ENCODE results near the gene RPS6KA4. TPM values are rescaled to one million over a fixed set of nuclear protein-coding genes. Genes with fewer than 3 reads are reported as not detected.

The RPS6KA4 gene
- total RNA-seq, 1 experiment from 2014 or later, result 56.2 TPM

DNA sequence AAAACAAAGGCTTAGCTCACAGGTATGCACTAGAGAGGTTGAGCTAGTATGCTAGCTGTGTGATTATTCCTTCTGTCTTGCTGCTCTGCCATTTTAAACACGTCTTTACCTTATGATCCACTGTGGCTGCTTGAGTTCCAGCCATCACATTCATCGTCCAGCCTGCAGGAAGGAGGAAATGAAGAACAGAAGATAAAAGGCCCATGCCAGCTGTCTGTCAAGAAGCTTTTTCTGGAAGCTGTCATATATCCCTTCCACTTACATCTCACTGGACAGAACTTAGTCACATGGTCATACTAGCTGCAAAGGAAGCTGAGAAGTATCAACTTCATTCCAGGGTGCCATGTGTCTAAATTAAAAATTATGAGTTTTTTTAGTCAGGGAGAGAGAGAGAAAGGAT, 31.6 kb upstream of the RPS6KA4 start:
- DNase-seq (ENCODE audit: low read depth), result no peak

GRCh38 chr11:64327993-64328392, 31.0 kb upstream of the RPS6KA4 start:
- no peak for DNase-seq (ENCODE audit: low read depth)

- DNase-seq (ENCODE audit: low read depth), result no peak
These were observed 28.1 kb upstream of the RPS6KA4 start for GRCh38 chr11:64330888-64331287.

DNA sequence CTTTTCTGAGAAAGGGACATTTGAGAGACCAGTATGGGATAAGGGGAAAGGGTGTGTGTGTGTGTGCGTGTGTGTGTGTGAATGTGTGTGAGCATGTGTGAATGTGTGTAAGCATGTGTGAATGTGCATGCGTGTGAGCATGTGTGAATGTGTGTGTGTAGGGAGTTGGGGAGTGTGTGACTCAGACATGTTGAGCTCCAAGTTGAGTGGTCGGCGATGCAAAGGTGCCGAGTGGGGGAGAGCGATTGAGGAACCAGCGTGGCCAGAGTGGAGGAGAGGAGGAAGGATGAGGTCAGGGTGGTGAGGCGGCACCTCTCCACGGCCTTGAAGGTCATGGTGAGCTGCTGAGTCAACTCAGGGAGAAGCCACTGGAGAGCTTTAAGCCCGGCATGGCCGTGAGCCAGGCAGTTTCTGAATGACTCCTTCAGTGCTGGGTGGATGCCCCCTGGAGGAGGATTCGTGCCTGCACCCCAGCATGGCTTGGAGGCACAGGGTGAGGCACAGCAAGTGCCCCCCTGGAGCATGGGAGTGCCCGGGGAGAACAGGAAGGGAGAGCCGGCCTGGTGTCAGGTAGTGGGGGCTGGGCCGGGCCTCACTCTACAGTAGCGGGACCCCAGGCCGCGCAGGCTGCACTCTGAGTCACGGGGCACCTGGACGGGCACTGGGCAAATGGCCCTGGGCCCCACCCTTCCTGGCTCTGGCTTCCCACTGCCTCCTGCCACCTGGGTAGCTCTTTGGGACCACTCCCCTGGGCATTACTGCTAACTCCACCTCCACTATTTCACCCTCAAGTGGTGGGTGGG, 27.2 kb upstream of the RPS6KA4 start:
- peak; percentile 91 for DNase-seq (ENCODE audit: low read depth)

DNA sequence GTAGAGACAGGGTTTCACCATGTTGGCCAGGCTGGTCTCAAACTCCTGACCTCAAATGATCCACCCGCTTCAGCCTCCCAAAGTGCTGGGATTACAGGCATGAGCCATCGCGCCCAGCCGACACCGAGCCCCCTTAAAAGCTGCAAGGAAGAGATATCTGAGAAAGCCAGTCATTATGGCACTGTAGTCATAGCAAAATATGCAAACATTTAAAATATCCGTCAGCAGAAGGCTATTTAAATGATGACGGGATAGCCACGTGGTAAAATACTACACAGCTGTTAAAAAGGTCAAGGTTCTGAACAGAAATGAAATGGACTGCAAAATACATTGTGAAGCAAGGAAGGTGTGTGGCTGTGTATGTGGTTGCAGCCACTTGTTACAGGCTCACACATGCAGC, 25.4 kb upstream of the RPS6KA4 start:
- no peak for DNase-seq (ENCODE audit: low read depth)

GRCh38 chr11:64334764-64335735, 23.9 kb upstream of the RPS6KA4 start:
- peak; percentile 96 for DNase-seq (ENCODE audit: low read depth)

- DNase-seq (ENCODE audit: low read depth), result no peak
These were observed 21.3 kb upstream of the RPS6KA4 start for GRCh38 chr11:64337538-64338249.

DNA sequence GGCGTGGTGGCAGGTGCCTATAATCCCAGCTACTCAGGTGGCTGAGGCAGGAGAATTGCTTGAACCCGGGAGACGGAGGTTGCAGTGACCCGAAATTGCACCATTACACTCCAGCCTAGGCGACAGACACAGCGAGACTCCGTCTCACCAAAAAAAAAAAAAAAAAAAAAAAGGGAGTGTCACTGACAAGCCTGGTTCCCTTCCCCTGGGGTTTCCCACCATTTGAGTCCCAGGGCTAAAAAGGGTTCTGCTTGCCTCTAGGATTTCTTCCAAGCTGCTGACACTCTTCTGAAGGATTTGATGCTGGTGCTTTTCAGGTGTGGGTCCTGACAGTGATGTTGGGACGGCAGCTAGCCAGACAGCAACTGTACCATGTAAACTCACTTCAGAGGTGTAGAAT, 20.2 kb upstream of the RPS6KA4 start:
- no peak for DNase-seq (ENCODE audit: low read depth)

- DNase-seq (ENCODE audit: low read depth), result no peak
These were observed 19.7 kb upstream of the RPS6KA4 start for GRCh38 chr11:64339286-64339685.

DNA sequence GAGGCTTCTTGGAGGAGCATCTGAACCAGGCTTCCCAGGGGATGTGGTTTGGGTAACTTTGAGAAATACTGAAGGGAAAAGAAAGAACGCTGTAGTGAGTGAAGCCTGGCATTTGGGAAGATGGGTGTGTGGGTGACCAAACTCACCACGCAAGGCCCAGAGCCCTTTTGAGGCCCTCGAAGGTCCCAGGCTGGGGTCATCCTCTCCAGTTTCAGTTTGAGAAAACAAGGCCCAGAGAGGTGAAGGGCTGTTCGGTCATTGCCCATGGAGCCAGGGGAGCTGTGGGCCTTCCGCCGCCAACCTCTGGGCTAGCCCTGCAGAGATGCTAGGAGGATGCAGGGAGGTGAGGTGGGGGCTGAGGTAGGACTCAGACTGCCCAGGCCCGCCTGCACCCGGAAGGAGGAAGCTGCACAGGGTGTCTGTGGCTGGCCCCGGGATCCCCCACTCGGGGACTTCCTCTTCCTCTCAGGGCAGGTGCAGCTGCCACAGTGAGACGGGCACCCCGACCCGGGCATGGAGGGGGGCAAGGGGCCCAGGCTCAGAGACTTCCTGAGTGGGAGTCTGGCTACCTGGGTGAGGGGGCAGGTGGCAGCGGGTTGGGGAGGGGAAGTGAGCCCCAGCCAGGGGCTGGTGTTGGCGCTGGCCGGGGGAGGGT, 19.1 kb upstream of the RPS6KA4 start, which contains the start of gene CCDC88B:
Gene CCDC88B (plus strand): TSS at position 451 of the 655 bp plus-strand sequence. CDS start 63 bp downstream, at position 514.
- DNase-seq (ENCODE audit: low read depth), result no peak

- DNase-seq (ENCODE audit: low read depth), result no peak
These were observed 18.2 kb upstream of the RPS6KA4 start for GRCh38 chr11:64340671-64341335.

GRCh38 chr11:64341429-64341828, 17.5 kb upstream of the RPS6KA4 start:
- no peak for DNase-seq (ENCODE audit: low read depth)

DNA sequence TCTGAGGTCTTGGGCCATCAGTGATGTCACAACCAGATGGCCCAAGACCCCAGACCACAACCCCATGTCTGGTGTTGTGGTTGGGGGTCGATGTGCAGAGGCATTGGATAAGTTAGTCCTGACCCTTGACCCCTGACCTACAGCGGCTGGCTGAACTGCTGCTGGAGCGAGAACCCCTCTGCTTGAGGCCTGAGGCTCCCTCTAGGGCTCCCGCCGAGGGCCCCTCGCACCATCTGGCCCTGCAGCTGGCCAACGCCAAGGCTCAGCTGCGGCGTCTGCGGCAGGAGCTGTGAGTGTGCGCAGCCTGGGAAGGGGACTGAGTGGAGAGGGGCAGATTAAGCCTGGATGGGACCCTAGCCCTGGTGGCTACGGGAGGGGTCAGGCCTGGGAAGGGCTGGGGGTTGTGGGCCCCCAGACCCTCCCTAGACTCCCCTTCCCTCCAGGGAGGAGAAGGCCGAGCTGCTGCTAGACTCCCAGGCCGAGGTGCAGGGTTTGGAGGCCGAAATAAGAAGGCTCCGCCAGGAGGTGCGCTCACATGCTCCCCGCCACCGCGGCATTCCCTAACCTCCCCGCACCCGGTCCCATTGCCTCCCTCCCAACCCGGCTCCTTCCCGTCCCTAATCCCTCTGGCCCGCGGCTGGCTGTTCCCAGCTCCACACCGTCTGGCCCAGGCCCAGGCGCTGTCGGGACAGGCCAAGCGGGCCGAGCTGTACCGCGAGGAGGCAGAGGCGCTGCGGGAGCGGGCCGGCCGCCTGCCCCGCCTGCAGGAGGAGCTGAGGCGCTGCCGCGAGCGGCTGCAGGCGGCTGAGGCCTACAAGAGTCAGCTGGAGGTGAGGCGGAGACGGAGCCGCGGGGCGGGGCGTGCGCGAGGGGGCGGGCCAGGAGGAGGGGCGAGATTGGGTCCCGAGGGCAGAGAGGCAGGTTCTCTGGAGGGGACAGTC, 16.8 kb upstream of the RPS6KA4 start:
- DNase-seq (ENCODE audit: low read depth), result peak; percentile 72

GRCh38 chr11:64342869-64343745, 15.9 kb upstream of the RPS6KA4 start:
- no peak for DNase-seq (ENCODE audit: low read depth)

- DNase-seq (ENCODE audit: low read depth), result no peak
These were observed 15.0 kb upstream of the RPS6KA4 start for GRCh38 chr11:64343767-64344559.

GRCh38 chr11:64344787-64345186, 14.2 kb upstream of the RPS6KA4 start:
- no peak for DNase-seq (ENCODE audit: low read depth)

DNA sequence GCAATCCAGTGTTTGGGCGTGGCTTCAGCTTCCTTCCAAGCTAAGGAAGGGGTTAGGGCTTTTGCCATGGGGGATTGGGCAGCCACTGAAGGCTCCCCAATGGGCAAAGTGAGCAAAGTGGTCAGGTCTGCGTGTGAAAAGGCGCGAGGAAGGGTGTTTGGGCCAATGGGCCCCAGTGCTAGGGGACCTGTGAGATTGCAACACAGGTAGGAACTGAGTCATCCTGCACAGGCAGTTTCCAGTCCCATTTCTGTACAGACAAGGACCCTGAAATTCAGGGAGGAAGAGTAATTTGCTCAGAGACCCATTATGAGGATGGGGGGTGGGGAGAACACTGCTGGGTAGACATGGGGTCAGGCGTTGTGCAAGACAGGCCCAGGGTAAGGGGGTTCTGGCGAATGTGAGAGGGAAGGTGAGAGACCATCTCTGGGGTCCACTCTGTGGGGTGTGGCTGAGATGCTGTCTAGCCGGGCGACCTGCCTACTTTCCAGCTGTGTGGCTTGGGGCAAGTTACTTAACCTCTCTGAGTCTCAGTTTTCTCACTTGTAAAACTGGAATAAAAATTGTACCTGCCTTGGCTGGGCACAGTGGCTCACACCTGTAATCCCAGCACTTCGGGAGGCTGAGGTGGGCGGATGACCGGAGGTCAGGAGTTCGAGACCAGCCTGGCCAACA, 11.6 kb upstream of the RPS6KA4 start:
- no peak for DNase-seq (ENCODE audit: low read depth)
